GM18951 (cell line): Measurements from ENCODE around the gene PNN.
"Not testable (repeated sequence)": the region's sequence is repeated elsewhere in the genome, so short reads cannot be mapped to it uniquely, and the experiment has no call there.

Source experiments
- POLR2A ChIP-seq: IDR thresholded peaks from 4 replicates; pipeline ENCODE4 v1.6.1; 2011; ENCODE audit warnings: mild to moderate bottlenecking; ENCODE audit not compliant: insufficient read length, insufficient read depth; ENCODE audit errors: extremely low read depth
- in situ Hi-C: fragments of 300-500 bp; cut with MboI; formaldehyde crosslinking; loops from one replicate; pipeline ENCODE4 v1.12.0; 2022; ENCODE audit warnings: low sequenced_read_pairs, mixed read lengths, inconsistent platforms; ENCODE audit not compliant: unreplicated experiment

PNN gene

DNA sequence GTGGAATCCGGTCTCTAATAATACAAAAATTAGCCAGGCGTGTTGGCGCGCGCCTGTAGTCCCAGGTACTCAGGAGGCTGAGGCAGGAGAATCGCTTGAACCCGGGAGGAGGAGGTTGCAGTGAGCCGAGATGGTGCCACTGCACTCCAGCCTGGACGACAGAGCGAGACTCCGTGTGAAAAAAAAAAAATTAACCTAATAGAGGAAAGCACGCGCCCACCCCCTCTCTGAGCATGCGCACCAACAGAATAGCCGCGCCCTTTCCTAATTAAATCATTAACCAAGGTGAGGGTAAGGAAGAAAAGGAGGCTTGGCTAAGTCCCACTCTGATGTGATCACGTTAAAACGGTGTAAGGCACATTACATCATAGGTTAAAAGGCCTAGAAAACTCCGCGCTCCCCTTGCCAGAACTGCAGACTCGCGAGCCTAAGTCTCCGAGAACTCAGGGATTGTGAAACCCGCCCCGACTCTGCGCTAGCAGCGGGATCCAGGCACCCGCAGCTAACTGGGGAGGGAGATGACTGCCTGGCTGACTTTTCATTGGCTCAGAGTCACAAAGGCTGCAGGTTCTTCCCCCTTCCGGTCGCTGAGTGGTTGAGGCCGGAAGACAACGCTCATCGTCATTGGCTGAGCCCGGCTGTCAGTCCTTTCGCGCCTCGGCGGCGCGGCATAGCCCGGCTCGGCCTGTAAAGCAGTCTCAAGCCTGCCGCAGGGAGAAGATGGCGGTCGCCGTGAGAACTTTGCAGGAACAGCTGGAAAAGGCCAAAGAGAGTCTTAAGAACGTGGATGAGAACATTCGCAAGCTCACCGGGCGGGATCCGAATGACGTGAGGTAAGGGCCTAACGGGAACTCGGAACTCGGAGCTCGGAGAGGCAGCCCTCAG is at the start of gene PNN:
PNN (plus strand) TSS at position 695 of the 885 bp plus-strand sequence; CDS start at position 721, 26 bp downstream.
- peak; percentile 92 for TF ChIP-seq POLR2A
- in situ Hi-C loops: no loop called here

DNA sequence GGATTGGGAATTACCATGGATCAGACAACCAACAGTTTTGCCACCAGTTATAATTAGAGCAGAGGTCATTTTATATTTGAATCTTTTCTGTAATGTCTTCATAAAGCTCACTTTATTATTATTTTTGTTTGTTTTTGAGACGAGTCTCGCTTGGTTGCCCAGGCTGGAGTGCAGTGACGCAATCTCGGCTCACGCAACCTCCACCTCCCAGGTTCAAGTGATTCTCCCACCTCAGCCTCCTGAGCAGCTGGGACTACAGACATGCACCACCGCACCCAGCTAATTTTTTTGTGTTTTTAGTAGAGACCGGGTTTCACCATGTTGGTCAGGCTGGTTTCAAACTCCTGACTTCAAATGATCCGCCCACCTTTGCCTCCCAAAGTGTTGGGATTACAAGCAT is 37.2 kb upstream of the PNN start:
- in situ Hi-C loops: not testable (repeated sequence)

DNA sequence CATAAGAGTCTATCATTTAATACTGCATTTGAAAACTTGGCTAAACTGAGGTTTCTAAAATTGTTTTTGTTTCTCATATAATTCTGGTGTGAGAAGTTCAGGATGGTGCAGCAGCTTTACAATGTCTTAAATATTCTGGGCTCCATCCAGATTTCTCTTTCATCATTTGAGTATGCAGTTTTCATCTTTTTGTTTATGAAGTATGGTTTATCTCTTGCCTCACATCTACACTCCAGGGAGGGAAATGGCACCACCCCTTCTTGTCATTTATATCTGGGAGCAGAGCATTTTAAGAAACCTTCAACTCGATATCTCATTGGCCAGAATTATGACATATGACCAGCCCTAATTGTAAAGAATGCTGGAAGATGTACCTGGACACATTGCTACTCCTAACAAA is 36.6 kb upstream of the PNN start:
- no peak for TF ChIP-seq POLR2A
- in situ Hi-C loops: no loop called here

DNA sequence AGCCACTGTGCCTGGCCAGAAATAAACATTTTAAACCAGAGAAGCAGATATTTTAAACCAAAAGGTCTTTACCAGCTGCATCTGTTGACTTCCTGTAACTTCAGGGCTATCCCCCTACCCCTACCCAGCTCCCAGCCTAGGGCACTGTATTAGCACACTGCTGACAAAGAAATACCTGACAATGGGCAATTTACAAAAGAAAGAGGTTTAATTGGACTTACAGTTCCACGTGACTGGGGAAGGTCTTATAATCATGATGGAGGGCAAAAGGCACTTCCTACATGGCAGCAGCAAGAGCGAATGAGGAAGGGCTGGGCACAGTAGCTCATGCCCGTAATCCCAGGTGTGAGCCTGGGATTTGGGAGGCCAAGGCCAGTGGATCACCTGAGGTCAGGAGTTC is 34.9 kb upstream of the PNN start:
- in situ Hi-C loops: no loop called here
- no peak for TF ChIP-seq POLR2A

DNA sequence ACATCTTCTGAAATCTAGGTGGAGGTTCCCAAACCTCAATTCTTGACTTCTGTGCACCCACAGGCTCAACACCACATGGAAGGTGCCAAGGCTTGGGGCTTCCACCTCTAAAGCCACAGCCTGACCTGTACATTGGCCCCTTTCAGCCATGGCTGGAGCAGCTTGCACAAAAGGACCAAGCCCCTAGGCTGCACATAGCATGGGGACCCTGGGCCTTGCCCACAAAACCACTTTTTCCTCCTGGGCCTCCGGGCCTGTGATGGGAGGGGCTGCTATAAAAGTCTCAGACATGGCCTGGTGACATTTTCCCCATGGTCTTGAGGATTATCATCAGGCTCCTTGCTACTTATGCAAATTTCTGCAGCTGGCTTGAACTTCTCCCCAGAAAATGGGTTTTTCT is 33.4 kb upstream of the PNN start:
- in situ Hi-C loops: not testable (repeated sequence)

DNA sequence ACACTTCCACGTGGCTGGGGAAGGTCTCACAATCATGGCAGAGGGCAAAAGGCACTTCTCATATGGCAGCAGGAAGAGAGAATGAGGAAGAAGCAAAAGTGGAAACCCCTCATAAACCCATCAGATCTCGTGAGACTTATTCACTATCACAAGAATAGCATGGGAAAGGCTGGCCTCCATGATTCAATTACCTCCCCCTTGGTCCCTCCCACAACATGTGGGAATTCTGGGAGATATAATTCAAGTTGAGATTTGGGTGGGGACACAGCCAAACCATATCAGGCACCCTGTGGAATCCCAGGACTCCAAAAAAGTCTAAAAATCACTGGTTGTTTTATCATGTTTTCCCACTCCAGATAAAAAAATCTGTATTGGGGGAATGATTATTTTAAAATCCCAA is 31.8 kb upstream of the PNN start:
- in situ Hi-C loops: not testable (repeated sequence)

DNA sequence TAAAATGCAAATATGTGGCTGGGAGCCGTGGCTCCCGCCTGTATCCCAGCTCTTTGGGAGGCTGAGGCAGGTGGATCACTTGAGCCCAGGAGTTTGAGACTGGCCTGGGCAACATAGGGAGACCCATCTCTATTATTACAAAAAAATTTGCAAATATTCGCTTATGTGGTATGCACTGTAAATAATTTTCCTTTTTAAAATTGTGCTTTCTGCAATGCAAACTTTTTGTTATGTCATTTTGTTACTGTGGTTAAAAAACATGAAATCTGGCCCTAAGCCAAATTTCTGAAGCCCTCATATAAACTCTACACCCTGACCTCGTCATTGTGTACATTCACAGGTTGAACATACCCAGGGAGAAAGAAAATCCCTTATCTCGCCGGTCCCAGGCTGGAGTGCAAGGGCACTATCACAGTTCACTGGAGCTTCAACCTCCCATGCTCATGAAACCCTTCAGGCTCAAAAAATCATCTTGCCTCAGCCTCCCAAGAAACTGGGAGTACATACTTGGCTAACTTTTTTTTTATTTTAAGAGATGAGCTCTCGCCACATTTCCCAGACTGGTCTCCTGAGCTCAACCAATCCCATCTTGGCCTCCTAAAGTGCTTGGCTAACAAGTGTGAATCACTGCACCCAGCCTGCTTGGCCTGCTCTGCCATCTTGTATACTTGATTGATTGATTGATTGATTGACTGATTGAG is 29.6 kb upstream of the PNN start:
- in situ Hi-C loops: no loop called here
- no peak for TF ChIP-seq POLR2A

DNA sequence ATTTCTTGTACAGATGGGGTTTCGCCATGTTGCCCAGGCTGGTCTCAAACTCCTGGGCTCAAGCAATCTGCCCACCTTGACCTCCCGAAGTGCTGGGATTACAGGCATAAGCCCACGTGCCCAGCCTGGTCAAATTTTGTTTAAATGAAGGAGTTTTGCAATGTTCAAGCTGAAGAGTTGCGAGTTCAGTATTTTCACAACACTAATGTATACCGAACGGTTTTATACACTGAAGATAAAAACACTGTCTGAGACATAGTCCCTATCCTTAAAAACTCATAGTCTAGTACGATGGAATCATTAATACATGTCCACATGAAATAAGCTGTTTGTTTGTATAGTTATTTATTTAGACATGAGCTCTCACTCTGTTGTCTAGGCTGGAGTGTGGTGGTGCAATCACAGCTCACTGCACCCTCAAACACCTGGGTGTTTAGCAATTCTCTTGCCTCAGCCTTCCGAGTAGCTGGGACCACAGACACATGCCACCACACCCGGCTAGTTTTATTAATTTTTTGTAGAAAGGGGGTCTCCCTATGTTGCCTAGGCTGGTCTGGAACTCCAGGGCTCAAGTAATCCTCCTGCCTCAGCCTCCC is 20.4 kb upstream of the PNN start:
- TF ChIP-seq POLR2A: no peak
- in situ Hi-C loops: no loop called here

DNA sequence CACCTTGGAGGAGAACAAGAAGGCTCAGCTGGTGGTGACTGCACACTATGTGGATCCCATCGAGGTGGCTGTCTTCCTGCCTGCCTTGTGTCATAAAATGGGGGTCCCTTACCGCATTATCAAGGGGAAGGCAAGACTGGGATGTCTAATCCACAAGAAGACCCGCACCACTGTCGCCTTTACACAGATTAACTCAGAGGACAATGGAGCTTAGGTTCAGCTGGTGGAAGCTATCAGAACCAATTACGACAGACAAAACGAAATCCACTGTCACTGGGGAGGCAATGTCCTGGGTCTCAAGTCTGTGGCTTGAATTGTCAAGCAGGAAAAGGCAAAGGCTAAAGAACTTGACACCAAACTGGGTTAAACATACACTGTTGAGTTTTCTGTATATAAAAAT is 17.6 kb upstream of the PNN start:
- in situ Hi-C loops: no loop called here
- no peak for TF ChIP-seq POLR2A

DNA sequence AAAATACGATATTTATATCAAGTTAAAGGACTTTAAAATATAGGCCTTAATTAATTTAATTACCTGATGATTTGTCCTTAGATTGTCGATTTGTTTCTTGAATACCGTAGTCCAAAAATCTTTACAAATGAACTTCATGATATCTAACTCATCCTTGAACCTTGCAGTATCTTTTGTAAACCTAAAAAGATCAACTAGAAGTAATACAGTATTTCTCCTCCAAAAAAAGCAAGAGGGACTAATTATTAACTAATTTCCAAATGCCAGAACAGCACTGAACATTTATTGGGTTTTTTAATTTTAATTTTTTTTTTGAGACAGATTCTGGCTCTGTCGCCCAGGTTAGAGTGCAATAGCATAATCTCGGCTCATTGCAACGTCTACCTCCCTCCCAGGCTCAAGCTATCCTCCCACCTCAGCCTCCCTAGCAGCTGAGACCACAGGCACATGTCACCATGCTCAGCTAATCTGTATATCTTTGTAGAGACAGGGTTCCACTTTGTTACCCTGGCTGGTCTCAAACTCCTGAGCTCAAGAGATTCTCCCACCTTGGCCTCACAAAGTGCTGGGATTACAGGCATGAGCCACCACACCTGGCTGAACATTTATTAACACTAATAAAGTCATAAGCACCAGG is 16.7 kb upstream of the PNN start:
- in situ Hi-C loops: no loop called here
- no peak for TF ChIP-seq POLR2A

DNA sequence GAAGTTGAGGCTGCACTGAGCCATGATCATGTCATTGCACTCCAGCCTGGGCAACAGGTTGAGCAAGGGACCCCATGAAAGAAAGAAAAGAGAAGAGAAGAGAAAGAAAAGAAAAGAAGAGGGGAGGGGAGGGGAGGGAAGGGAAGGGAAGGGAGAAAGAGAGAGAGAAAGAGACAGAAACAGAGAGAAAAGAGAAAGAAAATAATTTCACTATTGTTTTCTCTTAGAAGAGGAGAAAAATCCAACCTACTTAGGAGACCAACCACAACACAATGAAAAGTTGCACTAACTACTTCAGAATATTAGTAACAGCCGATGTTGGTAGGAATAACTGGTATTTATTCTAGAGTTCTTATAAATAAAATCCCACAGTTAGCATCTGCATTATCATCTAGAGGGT is 14.6 kb upstream of the PNN start:
- TF ChIP-seq POLR2A: no peak
- in situ Hi-C loops: no loop called here

DNA sequence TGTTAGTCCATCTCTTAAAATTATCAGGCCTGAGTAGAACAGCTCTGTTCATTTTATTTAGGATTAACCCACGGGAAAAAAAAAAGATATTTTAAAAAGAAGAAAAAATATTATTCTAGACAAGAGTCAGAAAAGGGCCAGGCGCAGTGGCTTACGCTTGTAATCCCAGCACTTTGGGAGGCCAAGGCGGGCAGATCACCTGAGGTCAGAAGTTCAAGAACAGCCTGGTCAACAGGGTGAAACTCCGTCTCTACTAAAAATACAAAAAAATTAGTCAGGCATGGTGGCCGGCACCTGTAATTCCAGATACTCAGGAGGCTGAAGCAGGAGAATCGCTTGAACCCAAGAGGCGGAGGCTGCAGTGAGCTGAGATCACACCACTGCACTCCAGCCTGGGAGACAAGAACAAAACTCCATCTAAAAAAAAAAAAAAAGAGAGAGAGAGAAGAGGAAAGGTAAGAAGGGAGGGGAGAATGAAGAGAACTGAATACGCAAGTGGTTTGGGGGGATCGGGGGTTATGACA is 7.2 kb upstream of the PNN start:
- in situ Hi-C loops: not testable (repeated sequence)

DNA sequence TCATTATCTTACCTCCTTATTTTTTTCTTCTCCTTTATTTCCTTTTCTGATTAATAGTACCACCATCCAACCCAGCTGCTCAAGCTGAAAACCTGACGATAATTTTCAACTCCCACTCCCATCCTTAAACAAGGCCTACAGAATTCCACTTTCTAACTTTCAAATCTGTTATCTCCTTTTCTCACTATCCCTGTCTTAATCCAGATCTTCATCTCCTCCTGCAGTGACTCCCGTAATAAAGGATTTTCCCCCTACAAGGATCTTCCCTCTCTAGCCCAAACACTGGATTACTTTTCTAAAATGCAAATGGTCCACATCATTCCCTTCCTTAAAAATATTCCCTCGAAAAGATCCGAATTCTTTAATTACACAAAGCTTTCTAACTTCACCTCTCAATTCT is 6.5 kb upstream of the PNN start:
- no peak for TF ChIP-seq POLR2A
- in situ Hi-C loops: no loop called here

DNA sequence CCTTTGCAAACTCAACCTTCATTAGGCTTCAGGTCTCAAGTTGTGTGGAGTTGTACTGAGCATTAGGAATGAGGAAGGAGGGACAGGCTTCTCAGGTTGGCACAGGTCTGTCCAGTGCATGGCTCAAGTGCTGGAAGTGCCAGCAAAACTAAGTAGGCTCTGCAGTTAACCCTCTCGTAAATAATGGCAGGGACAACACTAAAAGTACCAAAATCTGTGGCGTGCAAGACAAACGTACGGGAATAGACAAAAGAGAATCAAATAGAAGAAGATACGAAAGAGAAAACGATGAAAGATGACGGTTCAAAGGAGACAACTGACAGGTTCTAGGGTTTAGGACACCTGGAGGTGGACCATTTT is 5.5 kb upstream of the PNN start:
- in situ Hi-C loops: no loop called here
- no peak for TF ChIP-seq POLR2A
